Stimulated activated CD4-positive, alpha-beta T cell treated with anti-CD3 and anti-CD28 coated beads, Interleukin-4, amount 100 ng/mL, for 24 hours (primary cell): ENCODE measurements around the gene TAOK2.

Experiments used
- DNase-seq: peaks from one replicate; pipeline ENCODE4 v3.0.0-alpha.2; 2020

TAOK2 gene

GRCh38 chr16:29988346-29989075 lies 14.8 kb downstream of the TAOK2 start:
- DNase-seq = no peak

- no peak for DNase-seq
Measured at GRCh38 chr16:29989111-29989858, 15.6 kb downstream of the TAOK2 start.

- no peak for DNase-seq
Measured at GRCh38 chr16:29990034-29990433, 16.4 kb downstream of the TAOK2 start.

DNA sequence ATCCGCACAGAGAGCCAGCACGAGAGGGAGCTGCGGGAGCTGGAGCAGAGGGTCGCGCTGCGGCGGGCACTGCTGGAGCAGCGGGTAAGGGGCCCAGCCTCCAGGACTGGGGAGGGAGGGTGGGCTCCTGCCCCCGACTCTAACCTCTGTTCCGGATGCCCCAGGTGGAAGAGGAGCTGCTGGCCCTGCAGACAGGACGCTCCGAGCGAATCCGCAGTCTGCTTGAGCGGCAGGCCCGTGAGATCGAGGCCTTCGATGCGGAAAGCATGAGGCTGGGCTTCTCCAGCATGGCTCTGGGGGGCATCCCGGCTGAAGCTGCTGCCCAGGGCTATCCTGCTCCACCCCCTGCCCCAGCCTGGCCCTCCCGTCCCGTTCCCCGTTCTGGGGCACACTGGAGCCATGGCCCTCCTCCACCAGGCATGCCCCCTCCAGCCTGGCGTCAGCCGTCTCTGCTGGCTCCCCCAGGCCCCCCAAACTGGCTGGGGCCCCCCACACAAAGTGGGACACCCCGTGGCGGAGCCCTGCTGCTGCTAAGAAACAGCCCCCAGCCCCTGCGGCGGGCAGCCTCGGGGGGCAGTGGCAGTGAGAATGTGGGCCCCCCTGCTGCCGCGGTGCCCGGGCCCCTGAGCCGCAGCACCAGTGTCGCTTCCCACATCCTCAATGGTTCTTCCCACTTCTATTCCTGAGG lies 17.4 kb downstream of the TAOK2 start:
- DNase-seq = no peak

DNA sequence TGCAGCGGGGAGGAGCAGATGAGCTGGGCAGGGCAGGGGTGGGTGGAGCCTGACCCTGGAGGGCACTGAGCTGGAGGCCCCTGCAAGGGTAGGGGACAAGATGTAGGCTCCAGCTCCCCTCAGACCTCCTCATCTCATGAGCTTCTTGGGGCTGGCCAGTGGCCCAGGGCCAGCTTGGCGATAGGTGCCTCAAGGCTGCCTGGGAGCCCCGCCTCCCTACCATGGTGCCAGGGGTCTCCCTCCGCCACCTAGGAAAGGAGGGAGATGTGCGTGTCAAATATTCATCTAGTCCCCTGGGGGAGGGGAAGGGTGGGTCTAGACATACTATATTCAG lies 17.9 kb downstream of the TAOK2 start:
- no peak for DNase-seq

- no peak for DNase-seq
Measured at GRCh38 chr16:29992344-29992967, 18.8 kb downstream of the TAOK2 start.

DNA sequence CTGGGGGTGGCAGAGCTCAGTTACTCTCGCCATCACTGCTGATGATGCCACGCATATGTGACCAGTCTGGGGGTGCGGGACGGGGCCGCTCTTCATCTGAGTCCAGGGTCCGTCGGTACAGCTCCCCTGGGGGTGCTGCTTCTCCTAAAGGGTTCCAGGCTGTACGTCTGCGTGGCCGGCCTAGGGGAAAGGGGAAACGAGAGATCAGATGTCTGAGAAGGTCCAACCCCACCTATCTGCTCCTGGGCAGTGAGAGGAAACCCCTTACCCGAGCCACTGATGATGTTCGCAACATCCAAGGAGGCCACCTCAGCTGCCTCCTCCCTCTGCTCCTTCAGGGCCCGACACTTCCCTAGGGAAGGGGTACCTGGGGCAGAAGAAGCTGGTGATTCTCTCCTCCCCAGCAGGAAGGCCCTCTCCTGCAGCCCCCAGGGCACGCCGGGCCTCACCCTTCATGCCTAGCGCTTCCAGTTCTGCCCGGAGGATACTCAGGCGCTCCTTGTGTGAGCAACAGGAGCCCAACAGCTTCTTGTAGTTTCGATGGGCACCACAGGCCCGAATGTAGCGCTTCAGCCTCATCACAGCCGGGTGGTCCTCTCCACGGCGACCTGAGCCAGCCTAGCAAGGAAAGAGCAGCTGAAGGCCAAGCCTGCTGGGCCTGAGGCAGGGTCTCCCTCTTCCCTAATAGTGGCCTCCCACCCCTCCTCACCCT lies 19.7 kb downstream of the TAOK2 start:
- DNase-seq = no peak

DNA sequence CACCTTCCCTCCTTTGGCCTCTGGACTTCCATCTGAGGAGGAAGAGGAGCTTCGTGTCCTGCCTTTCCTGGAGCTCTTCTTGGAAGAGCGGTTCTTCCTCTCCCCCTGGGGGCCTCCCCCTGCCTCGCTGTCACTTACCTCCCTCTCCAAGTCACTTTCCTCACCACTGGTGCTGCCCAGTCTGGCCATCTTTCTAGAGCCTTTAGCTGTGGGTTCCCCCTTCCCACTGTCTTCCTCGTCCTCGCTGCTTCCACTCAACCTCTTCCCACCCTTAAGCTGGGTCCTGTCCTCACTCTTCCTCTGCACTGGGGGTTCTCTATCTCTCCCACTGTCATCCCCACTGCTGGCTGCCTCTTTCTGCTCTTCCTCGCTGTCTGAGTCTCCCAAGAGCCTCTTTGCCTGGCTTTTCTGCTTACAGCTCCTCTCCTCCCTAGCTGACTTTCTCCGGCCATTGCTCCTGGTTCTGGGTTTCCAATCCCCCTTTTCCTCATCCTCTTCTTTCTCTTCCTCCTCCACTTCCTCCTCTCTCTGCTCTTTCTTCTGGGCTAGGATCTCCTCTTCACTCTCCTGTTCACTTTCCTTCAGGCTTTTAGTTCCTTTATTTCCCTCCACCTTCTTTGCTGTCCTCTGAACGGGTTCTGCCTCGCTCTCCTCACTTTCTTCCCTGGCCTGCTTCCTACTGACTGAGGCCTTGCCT lies 20.4 kb downstream of the TAOK2 start:
- DNase-seq = no peak

GRCh38 chr16:29994600-29995323 lies 21.1 kb downstream of the TAOK2 start:
- peak; percentile 75 for DNase-seq

- peak; percentile 89 for DNase-seq
Measured at GRCh38 chr16:29995324-29995910, 21.7 kb downstream of the TAOK2 start, which contains the start of gene HIRIP3. Gene HIRIP3 (minus strand): TSS chr16:29995617. CDS start chr16:29995605, 12 bp downstream.

DNA sequence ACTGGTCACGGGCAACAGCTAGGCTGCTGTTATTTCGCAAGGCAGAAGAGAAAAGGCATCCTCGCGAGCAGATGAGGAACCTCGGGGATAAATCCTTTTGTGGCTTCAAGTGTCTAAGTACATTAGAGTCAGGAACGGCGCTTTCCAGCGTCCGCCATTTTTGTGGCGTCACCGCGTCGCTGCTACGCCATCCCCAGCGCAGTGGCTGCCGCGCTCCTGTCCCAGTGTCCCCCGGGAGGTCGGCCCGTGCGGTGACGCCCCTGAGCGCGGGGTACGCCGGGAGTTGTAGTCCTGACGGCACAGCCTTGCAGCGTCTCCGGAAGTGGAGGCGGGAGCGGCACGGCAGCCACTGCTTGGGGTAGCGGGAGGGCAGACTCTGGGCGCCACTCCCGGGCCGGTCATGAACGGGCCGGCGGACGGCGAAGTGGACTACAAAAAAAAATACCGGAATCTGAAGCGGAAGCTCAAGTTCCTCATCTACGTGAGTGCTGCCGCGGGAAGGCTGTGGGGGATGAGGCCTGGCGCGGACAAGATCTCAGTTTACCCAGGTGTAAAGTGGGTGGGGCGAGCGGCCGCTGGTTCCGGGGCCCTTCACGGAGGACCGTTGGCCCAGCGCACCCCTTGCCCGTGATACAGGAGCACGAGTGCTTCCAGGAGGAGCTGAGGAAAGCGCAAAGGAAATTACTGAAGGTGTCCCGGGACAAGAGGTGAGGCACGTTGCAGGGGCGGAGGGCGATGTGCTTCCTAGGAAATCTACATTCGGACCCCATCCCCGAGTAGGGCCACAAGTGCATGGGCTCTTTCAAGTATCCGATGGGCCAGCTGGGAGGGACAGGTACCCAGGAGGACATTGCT lies 22.5 kb downstream of the TAOK2 start, which contains the start of gene INO80E:
Gene INO80E, plus strand, starts transcription at position 331 of the 855 bp plus-strand sequence. Its CDS starts 70 bp downstream, at position 401.
- peak; percentile 99 for DNase-seq

- DNase-seq = no peak
Measured at GRCh38 chr16:29996766-29997250, 23.1 kb downstream of the TAOK2 start.

DNA sequence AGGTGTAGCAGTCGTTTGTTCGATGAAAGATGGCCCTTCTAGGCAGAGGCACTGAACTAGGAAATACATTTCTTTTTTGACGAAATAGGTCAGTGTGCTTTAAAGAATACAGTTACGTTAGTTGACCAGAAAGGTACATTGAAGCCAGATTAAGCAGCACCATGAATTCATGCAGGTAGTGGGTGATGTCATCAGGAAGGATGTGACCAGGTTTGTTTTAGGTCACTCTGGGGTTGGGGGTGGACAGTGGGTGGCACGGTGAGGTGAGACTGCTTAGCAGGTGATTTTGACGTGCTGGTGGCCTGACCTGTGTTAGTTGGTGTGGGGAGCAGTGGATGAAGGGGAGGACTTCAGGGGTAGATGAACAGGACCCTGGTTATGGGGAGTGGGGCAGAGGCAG lies 25.9 kb downstream of the TAOK2 start:
- no peak for DNase-seq

- no peak for DNase-seq
Measured at GRCh38 chr16:30000735-30001631, 27.3 kb downstream of the TAOK2 start.

- DNase-seq = no peak
Measured at GRCh38 chr16:30002614-30003346, 29.1 kb downstream of the TAOK2 start.

DNA sequence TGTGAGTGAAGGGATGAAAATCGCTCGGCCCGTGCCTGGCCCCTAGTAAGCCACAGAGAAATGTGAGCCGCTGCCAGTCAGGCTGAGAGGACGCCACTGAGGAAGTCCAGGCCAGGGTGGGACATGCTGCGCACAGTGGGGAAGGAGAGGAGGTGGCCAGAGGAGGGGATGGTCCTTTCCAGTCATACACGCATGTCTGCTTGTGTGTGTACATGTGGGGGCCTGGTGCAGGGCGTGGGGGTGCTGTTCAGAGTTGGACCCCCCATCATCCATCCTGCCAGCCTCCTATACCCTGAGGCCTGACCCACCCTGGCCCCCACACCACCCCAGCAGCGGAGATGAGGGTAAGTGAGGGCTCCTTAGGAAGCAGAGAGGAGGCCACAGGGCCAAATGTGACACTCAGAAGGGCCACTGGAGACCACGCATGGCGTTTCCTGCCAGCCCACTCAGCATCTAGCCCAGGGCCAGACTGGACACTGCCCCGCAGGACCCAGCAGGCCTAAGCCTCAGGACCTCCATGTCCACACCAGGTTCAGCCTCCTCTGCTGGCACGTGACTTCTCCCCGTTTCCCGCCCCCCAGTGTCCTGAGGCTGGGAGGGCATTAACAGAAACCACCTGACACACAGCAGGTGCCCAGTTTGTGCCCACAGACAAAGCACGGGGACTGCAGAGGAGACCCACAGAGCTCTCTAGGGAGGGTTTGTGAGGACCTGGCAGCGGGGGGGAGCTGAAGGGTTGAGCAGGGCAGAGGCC lies 30.2 kb downstream of the TAOK2 start:
- no peak for DNase-seq

DNA sequence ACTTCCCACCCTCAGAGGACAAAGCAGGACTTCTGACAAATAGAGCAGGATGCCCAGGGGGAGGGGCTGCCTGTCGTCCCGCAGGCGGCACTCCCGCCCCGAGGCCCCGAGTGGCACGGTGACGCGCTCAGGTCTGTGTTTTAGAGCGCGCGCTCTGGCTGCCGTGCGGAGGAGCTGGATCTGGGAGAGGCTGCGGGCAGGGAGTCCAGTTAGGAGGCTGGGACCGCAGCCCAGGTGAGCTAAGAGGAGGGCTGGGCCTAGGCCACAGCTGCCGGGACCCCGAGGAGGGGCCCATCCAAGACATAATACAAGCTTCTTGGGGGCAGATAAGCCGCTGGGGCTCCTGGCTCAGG lies 30.7 kb downstream of the TAOK2 start:
- no peak for DNase-seq
